Stimulated activated CD8-positive, alpha-beta memory T cell treated with anti-CD3 and anti-CD28 coated beads, Interleukin-4, amount 100 ng/mL, for 24 hours (primary cell): ENCODE results near the gene SMAGP.
"Not testable (repeated sequence)": the region's sequence is repeated elsewhere in the genome, so short reads cannot be mapped to it uniquely, and the experiment has no call there.

Experiments used
- DNase-seq: peaks from one replicate; pipeline ENCODE4 v3.0.0-alpha.2; 2020; ENCODE audit warnings: low read depth

Gene SMAGP

GRCh38 chr12:51264297-51264696 lies 5.9 kb downstream of the SMAGP start:
- DNase-seq = no peak

- no peak for DNase-seq
Measured at GRCh38 chr12:51263341-51263740, 6.9 kb downstream of the SMAGP start.

GRCh38 chr12:51262758-51263177 lies 7.4 kb downstream of the SMAGP start:
- no peak for DNase-seq

GRCh38 chr12:51259600-51259999 lies 10.6 kb downstream of the SMAGP start:
- DNase-seq = not testable (repeated sequence)

- DNase-seq = no peak
Measured at GRCh38 chr12:51254536-51254935, 15.7 kb downstream of the SMAGP start.

GRCh38 chr12:51253276-51253675 lies 16.9 kb downstream of the SMAGP start:
- no peak for DNase-seq

- DNase-seq = no peak
Measured at GRCh38 chr12:51247523-51248206, 22.6 kb downstream of the SMAGP start.

- no peak for DNase-seq
Measured at GRCh38 chr12:51246254-51246853, 23.9 kb downstream of the SMAGP start.

- DNase-seq = no peak
Measured at GRCh38 chr12:51245476-51246253, 24.6 kb downstream of the SMAGP start.

GRCh38 chr12:51244269-51244668 lies 25.9 kb downstream of the SMAGP start:
- no peak for DNase-seq

- no peak for DNase-seq
Measured at GRCh38 chr12:51242876-51243275, 27.3 kb downstream of the SMAGP start.

GRCh38 chr12:51242120-51242519 lies 28.1 kb downstream of the SMAGP start:
- no peak for DNase-seq

- DNase-seq = no peak
Measured at GRCh38 chr12:51240971-51241370, 29.2 kb downstream of the SMAGP start.

- DNase-seq = peak; percentile 92
Measured at GRCh38 chr12:51238510-51239334, 31.5 kb downstream of the SMAGP start, which contains the start of gene DAZAP2. Gene DAZAP2, plus strand, starts transcription at chr12:51238826. Its CDS starts 82 bp downstream, at chr12:51238908.

GRCh38 chr12:51238037-51238509 lies 32.1 kb downstream of the SMAGP start:
- no peak for DNase-seq

GRCh38 chr12:51234530-51234929 lies 35.7 kb downstream of the SMAGP start:
- no peak for DNase-seq

GRCh38 chr12:51232642-51233041 lies 37.6 kb downstream of the SMAGP start:
- no peak for DNase-seq

GRCh38 chr12:51229116-51229809 lies 41.0 kb downstream of the SMAGP start:
- no peak for DNase-seq

GRCh38 chr12:51227962-51228361 lies 42.3 kb downstream of the SMAGP start:
- no peak for DNase-seq

GRCh38 chr12:51227112-51227511 lies 43.1 kb downstream of the SMAGP start:
- DNase-seq = not testable (repeated sequence)

GRCh38 chr12:51225771-51226170 lies 44.4 kb downstream of the SMAGP start:
- no peak for DNase-seq
